GM19240 (cell line): Measurements from ENCODE around the gene ARFGAP2.
"Not testable (repeated sequence)": the region's sequence is repeated elsewhere in the genome, so short reads cannot be mapped to it uniquely, and the experiment has no call there.

Source experiments
- DNase-seq: peaks from one replicate; pipeline ENCODE4 v3.0.0; 2011; ENCODE audit warnings: low spot score; ENCODE audit not compliant: insufficient read length

ARFGAP2 gene

DNA sequence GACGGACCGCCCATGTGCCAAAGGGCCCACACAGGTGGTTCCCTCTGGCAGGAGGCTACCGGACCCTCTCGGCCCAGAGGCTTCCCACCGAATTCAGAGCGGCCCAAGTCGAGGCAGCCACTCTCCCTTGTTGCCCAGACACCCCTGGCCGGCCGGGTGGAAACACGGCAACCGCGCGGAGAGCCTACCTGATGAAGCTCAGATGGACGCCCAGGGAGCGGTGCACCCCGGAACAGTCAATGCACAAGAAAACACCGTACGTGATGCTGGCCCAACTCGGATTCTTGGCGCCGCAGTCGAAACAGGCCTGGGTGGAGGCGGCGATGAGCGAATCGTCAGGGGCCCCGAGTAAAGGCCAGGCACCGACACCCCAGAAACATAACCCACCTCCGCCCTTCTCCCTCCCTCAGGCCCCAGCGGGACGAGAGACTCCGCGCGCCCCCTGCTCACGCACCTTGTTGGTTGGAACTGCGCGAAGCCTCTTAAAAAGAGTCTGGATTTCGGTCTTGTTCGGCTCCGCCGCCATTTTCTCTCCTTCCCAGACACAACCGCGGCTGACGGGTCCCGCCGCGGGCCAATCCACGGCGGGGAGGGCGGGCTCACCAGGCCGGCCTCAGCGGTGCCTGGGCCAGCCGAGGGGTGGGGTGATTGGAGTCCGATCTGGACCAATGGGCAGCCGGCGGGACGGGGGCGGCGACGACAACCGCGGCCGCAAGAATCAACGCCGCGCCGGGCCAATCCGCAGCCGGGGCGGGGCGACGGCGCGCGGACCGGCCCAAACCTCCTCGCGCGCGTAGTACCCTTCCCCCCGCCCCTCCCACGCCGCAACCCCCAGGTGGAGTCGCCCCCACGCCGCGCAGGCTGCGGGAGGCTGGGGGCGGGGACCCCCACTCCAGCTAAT, at the start of gene ARFGAP2:
ARFGAP2 (minus strand) TSS at position 552 of the 901 bp plus-strand sequence; CDS start at position 526, 26 bp downstream.
- peak; percentile 100 for DNase-seq

DNA sequence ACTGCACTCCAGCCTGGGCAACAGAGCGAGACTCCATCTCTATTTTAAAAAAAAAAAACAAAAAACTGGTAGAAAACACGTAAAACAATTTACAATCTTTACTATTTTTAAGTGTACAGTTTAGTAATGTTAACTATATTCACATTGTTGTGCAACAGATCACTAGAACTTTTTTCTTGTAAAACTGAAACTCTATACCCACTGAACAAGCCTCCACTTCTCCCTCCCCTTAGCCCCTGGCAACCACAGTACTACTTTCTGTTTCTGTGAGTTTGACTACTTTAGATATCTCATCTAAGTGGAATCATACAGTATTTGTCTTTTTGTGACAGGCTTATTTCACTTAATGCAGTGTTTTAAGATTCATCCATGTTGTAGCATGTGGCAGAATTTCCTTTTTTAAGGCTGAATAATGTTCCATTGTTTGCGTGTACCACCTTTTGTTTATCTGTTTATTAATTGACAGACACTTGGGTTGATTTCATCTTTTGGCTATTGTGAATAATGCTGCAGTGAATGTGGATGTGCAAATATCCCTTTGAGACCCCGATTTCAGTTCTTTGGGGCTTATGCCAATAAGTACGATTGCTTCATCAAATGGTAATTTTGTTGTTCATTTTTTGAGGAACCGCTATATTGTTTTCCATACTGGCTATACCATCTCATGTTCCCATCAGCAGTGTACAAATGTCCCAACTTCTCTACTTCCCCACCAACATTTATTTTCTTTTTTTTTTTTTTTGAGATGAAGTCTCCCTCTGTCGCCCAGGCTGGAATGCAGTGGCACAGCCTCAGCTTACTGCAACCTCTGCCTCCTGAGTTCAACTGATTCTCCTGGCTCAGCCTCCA, 49.1 kb upstream of the ARFGAP2 start:
- DNase-seq, result no peak

DNA sequence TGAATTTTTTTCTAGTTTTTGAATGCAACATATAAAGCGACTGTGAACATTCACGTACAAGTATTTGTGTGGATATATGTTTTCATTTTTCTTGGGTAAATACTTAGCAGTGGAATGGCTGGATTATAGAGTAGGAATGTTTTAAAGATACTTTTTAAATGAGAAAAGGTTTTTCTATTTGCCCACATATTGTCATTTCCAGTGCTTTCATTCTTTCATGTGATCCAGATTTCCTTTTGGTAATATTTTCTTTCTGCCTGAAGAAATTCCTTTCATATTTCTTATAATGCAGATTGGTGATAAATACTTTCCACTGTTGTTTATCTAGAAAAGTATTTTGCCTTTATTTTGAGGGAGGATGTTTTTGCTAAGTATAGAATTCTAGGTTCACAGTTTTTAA, 46.0 kb upstream of the ARFGAP2 start:
- no peak for DNase-seq

DNA sequence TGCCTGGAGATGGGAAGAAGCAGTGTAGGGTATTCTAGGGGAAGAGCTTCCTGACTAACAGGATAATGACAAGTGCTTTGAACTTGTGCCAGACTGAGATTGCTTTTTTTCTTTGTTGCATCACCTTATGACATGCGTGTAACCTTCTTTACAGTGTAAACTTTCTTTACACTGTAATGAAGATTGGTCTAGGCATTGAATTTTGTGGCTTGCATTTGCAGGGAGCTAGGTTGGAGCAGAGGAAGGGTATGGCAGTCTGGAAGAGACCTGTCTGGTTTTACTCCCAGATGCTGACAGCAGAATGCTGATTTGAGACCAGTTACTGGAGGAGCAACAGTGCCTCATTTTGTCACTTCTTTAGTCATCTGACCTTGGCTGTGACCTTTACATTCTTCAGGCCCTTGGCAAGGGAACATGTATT, 43.7 kb upstream of the ARFGAP2 start:
- DNase-seq, result no peak

DNA sequence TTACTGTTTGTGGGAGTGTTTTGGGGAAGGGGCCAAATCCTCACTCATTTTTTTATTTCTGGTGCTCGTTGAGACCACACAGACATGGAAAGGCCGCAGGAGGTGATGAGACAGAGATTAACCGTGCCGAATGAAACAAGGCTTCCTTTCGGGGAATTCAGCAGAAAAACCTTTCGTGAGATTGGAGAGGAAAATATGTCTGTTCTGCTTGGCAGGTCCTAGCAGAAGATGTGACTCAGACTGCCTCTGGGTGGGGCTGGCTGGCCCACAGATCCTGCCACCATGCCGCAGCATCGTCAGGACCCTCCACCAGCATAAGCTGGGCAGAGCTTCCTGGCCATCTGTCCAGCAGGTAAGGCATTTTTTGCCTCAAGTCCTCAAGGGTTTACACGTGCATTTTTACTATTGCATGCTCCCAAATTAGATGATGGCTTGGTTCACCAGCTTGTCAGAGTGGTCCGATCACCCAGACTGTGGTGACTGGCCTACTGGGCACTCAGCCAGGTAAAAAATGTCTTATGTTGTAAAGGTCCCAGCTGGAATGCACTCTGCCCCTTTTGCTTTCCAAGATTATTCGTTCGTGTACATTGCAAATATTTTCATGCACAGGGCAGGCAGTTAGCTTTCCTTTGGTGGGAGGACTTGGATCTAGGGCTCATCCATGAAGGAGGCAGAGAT, 39.6 kb upstream of the ARFGAP2 start:
- no peak for DNase-seq

DNA sequence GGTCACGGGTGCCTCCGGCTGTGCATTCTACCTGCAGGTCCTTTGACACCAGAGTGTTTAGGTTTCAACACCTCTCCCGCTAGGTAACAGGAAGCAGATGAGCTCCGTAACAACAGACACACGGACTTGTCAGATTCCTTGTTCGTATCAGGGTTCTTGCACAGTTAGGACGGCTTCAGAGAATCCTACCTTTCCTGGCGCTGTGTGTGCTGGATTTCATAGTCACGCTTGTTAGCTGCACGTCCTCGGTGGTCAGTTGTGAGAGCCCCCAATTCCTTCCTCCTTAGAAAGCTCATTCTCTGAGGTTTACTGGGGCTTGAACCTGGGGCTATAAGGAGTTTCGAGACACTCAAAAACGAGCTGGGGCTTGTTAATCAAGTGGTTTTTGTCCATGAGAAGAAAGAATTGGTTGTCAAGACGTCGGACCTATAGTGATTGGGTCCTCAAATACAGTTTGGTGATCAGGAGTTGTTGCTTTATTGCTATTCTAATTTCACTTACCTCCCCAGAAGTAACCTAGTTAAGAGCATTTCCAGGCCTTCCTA, 38.8 kb upstream of the ARFGAP2 start:
- peak; percentile 22 for DNase-seq

DNA sequence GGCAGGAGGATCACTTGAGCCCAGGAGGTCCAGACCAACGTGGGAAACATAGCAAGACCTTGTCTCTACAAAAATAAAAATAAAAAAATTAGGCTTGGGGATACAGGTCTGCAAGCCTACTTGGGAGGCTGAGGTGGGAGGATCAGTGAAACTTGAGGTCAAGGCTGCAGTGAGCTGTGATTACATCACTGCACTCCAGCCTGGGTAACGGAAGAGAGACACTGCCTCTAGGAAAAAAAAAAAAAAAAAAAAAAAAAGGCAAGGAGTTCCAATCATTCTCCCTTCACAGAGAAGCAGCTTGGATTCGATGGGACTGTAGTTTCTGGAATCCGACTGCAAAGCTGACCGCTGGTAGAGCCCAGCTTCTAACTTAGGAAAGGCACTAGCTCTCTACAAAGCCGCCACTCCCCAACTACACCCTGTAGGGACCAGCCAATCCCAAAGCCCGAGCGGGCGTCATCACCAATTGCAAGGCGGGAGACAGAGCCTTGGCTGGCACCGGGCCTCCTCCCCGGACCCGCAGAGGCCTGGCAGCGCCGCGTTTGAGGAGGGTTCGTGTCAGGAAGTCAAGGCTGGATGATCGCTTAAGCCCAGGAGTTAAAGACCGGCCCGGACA, 37.4 kb upstream of the ARFGAP2 start:
- peak; percentile 63 for DNase-seq

DNA sequence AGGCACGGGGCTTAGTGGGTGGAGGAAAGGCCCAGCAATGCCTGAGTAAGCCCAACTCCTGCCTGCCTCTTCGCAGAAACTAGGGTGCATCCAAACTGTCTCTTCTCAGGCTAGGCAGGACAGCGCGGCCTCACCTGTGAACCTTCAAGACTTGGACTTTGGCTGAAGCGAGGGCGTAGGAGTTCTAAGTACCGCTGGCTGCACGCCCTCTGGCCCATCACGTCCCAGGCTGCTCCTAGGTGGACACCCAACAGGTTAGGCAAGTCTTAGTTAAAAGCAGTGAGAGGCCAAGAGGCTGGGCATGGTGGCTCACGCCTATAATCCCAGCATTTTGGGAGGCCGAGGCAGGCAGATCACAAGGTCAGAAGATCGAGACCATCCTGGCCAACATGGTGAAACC, 36.3 kb upstream of the ARFGAP2 start:
- no peak for DNase-seq

DNA sequence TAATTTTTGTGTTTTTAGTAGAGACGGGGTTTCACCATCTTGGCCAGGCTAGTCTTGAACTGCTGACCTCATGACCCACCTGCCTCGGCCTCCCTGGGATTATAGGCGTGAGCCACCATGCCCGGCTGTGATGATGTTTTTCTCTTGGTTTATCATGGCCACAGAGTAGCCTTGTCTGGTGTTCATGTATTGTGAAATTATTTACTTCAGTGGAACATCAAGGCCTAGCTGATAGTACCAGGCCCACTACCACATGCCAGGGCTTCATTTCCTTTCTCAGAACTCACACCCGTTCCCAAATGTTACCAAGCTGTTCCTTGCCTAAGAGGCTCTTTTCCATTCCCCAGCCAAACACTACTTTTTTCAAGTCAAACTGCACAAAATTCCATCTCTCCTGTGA, 31.9 kb upstream of the ARFGAP2 start:
- no peak for DNase-seq

DNA sequence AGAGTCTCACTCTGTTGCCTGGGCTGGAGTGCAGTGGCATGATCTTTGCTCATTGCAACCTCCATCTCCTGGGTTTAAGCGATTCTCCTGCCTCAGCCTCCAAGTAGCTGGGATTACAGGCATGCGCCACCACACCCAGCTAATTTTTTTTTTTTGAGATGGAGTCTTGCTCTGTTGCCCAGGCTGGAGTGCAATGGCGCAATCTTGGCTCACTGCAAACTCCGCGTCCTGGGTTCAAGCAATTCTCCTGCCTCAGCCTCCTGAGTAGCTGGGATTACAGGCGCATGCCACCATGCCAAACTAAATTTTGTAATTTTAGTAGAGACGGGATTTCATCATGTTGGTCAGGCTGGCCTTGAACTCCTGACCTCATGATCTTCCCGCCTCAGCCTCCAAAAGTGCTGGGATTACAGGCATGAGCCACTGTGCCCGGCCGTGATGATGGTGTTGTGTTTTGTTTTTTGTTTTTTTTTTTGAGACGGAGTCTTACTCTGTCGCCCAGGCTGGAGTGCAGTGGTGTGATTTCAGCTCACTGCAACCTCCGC, 31.4 kb upstream of the ARFGAP2 start:
- not testable (repeated sequence) for DNase-seq

DNA sequence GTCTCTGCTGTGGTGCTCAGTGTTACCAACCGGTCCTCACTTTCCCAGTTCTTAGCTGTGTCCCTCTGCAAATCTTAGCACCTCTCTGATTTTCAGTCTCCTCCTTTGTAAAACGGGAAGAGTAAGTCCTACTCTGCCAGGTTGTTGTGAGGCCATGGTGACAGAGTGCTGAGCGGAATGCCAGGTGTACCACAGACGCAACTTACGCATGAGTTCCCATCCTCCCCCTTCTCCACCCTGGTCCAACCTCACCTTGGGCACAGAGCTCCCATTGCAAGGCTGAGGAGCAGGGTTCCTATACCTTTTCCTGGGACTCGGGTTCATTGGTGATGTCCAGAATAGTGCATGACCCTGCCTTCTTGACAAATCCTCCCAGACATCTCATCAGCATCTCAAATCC, 30.8 kb upstream of the ARFGAP2 start:
- DNase-seq, result no peak

DNA sequence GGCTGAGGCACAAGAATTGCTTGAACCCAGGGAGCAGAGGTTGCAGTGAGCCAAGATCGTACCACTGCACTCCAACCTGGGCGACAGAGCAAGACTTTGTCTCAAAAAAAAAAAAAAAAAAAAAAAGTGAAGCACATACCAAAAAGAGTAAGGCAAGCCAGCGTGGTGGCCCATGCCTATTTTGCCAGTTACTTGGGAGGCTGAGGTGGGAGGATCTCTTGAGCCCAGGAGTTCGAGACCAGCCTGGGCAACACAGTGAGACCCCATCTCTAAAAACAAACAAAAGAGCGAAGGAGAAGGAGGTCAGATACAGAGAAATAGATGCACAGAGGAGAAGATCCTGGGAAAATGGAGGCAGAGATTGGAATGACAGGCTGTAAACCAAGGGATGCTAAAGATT, 29.9 kb upstream of the ARFGAP2 start:
- not testable (repeated sequence) for DNase-seq

DNA sequence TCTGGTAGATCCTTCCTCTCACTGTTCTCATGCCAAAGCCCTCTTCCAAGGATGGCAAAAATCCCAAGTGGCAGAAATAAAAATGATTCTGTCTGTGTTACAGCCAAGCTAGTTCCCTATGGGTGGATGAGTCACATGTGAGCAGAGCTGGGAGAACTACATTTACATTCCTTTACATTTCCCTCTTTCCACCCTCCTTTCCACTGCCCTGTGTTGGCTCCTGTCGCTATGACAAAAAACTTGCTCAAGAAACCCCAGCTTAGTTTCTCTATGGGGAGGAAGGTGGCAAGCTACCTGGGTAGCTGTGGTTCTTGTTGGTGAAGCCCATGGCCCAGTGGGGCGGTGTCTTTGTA, 27.9 kb upstream of the ARFGAP2 start:
- no peak for DNase-seq

DNA sequence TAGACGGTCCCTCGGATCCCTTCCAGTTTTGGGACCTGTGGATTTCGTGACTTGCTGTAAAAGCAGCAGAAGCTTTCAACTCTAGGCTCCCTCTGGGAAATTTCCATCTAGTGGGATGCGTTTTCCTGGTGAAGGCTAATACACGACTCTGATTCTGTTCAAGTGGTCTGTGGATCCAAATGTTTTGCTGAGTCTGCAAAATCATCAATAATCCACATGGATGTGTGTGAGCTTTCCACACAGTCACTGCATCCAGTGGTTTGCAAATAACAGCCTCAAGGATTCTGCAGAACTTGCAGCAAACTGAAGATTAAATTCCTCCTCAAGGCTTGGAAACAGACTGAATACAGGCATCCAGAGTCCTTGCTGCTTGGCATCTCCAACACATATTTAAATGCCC, 25.9 kb upstream of the ARFGAP2 start:
- no peak for DNase-seq

DNA sequence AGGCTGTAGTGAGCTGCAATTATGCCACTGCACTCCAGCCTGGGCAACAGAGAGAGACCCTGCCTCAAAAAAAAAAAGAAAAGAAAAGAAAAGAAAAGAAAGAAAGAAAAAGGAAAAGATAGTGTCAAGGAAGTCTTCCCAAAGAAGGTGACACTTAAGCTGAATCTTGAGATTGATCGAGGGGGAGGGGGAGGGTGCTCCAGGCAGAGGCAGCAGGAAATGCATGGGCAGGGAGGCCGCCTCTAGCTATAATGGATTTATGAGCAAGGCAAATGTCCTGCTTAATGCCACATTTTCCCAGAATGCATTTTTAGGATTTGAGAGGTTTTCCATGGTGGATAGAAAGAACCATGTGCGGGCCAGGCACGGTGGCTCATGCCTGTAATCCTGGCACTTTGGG, 24.3 kb upstream of the ARFGAP2 start:
- no peak for DNase-seq

DNA sequence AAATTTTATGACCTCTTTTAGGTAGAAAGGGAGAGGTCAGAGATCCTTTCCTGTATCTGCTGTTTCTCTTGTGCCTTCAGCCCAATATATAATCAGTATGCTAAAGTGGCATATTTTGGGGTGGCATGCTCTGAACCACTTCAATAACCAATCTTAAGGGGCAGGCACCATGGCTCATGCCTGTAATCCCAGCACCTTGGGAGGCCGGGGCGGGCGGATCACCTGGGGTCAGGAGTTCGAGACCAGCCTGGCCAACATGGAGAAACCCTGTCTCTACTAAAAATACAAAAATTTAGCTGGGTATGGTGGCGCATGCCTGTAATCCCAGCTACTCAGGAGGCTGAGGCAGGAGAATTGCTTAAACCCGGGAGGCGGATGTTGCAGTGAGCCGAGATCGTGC, 21.5 kb upstream of the ARFGAP2 start:
- not testable (repeated sequence) for DNase-seq

DNA sequence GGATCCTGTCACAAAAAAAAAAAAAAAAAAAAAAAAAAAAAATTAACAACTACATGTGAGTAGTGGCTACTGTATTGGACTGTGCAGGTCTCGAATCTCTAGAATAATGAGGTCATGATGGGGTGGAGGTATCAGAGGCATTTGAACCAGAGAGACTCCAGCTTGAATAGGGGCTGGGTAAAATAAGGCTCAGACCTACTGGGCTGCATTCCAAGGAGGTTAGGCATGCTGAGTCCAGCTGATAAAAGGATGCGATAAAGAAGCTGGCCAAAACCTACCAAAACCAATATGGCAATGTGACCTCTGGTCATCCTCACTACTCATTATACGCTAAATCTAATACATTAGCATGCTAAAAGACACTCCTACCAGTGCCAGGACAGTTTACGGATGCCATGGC, 15.4 kb upstream of the ARFGAP2 start:
- no peak for DNase-seq

DNA sequence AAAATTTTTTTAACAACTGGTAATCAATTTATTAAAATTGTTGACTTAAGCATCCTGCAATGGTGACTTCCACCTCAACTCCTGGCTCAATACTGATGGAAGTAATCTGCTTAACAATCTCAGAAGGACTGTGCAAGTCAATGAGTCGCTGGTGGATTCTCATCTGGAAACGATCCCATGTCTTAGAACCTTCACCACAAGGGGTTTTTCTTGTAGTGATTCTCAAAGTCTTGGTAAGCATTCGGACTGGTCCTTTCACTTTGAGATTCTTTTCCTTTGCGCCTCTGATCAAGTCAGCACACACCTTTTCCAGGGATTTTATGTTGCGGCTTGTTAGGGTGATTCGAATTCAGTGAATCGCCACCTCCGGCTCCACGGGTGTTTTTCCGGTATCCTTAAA, 14.5 kb upstream of the ARFGAP2 start:
- DNase-seq, result not testable (repeated sequence)

DNA sequence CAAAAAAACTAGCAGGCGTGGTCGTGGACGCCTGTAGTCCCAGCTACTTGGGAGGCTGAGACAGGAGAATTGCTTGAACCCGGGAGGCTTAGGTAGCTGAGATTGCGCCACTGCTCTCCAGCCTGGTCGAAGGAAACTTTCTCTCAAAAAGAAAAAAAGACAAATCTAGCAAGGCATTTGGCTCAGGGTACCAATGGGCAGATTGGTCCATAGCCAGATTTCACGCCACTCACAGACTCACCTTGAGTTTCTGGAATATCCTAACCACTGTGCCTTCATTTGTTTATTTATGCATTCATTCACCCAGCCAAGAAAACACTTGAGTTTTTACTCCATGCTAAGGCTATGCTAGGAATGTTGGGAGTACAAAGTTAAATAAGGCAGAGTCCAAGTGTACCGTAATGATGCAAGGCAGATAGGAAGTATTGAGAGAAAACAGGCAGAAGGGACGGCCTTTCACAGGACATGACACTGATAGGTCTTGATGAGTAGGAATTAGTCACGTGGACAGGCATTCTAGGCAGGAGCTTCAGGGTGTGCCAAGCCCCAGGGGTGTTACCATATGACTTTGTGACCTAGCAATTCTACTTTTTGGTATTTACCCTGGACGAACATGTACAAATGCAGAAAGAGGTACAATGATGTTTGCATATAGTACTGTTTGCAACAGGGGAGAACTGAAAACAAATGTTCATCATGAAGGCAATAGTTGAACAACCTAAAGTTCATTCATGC, 12.6 kb upstream of the ARFGAP2 start:
- DNase-seq, result no peak

DNA sequence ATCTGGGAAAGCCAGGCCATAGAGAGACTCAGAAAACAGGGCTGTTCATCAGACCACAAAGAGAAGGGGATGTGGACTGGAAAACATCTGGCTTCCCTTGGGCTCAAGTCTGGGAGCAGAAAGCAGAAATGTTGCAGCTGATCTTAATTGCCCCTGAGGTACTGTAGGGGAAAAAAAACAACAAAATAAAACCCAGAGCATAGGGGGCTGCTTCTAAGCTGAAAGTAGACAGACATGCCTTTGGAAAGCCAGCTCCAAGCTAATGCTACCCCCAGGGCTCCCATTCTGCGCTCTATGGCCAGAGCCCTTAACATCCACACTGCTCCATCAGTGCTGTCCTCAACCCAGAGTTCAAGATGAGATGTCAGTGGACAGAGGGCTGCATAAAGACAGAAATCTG, 11.6 kb upstream of the ARFGAP2 start:
- no peak for DNase-seq
